Psoas muscle (tissue), 8 donors: ENCODE data around the gene SGO1. TPM values are rescaled to one million over a fixed set of nuclear protein-coding genes. Genes with fewer than 3 reads are reported as not detected.

ENCODE experiments used
- ATAC-seq, 4 donors: fragments of 200-7000 bp; cut with Tn5 transposase; one replicate each; pipeline ENCODE4 v1.9.1; 2020; ENCODE audit warnings: moderate library complexity in 3 of 4, mild to moderate bottlenecking in 2 of 4
- DNase-seq, 2 donors: peaks; one replicate each; pipeline ENCODE4 v3.0.0-alpha.2; 2020
- H3K27ac ChIP-seq: fragments of 200-600 bp; one replicate; pipeline ENCODE4 v1.8.0; 2022
- H3K27me3 ChIP-seq, 3 donors: fragments of 200-600 bp in 1 of 3; one replicate each; pipeline versions ENCODE4 v1.6.1 to v1.8.0; 2013 to 2022; ENCODE audit warnings: low read length in 2 of 3, mild to moderate bottlenecking in 2 of 3, moderate library complexity in 1 of 3; ENCODE audit not compliant: insufficient read depth in 3 of 3
- H3K36me3 ChIP-seq, 2 donors: fragments of 200-600 bp in 1 of 2; one replicate each; pipeline versions ENCODE4 v1.6.1 to v1.8.0; 2013 to 2022; ENCODE audit warnings: low read depth in 1 of 2, mild to moderate bottlenecking in 1 of 2, moderate library complexity in 1 of 2; ENCODE audit not compliant: insufficient read depth in 1 of 2
- H3K4me1 ChIP-seq: fragments of 200-600 bp; one replicate; pipeline ENCODE4 v1.8.0; 2022
- H3K4me3 ChIP-seq: fragments of 200-600 bp; one replicate; pipeline ENCODE4 v1.8.0; 2022; ENCODE audit warnings: mild to moderate bottlenecking
- H3K9me3 ChIP-seq: fragments of 200-600 bp; one replicate; pipeline ENCODE4 v1.8.0; 2022
- WGBS, 3 donors: extraction: QIAGEN DNeasy Blood & Tissue Kit; methylation state at CpG; one replicate each; pipeline versions ENCODE4 v1.1.6 to v1.1.7; 2013; 5-methylcytosine and 5-hydroxymethylcytosine counted together
- intact Hi-C, 2 donors: fragments of 100-400 bp; cut with DNase I; formaldehyde crosslinking; loops; one replicate each; pipeline versions ENCODE4 v1.11.0 to v1.14.2; 2022
- polyA plus RNA-seq, 3 donors: library from polyadenylated mRNA; stranded (reverse); fragments of 200-250 nt; gene quantifications; one replicate each; pipeline ENCODE4 v1.2.3, GENCODE V29; 2013
- total RNA-seq, 4 donors: library from RNA; stranded (reverse); fragmentation: NEBNext Ultra II Directional in 2 of 4; extraction: Animal tissue kit (Norgen Biotek cat#: 25700) in 2 of 4; gene quantifications; one replicate each; pipeline versions ENCODE4 v1.2.1 to v1.2.4, GENCODE V29; 2021 to 2023
- TF ChIP-seq, protein P1 (sequence below): fragments of 200-600 bp; IDR thresholded peaks from one replicate; pipeline ENCODE4 v1.8.0; 2022; ENCODE audit warnings: antibody characterized with exemption
- donor health status: healthy with polysubstance abuse.
- donor health status: DM: no; HTN: no; CAD: no; lungs with moderate emphysema.
- donor health status: Bipolar disorder and iron deficiency.
- donor health status: healthy.
- donor health status: DM: yes; HTN: yes; CAD: no.
- donor health status: DM: no; HTN: no; CAD: no.
- donor health status: DM: no; HTN: no; CAD: no.
- donor health status: DM: yes; HTN: yes; CAD: no.

Gene SGO1
- total and polyA plus RNA-seq, 7 donors: 0.03 to 0.05 TPM; not detected in 5

DNA sequence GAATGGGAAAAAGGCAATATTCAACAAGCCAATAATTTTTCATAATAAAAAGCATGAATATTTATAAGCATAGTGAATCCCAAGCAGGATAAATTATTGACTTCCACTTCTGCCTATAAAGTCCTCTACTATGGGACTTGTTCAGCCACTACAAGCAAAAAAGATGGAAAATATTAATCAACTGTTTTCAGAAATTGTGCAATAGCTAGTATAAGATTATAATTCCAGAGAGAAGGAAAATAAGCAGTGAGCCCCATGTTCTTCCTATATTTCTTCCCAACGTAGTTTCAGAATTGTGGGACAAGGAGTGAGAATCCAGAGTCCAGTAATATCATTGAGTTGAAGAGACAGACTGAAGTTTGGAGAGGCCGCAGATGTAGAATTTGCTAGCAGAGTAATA is 24.3 kb downstream of the SGO1 start:
- Histone ChIP-seq H3K27me3 (no peaks in the 10 kb centered on the region), H3K4me3 (no peak overlapping the region), H3K27ac (no peak overlapping the region), H3K4me1 (no peaks in the 10 kb centered on the region), H3K36me3 (no peaks in the 10 kb centered on the region), H3K9me3 (no peaks in the 10 kb centered on the region)
- ATAC-seq (no peak), DNase-seq (no peak)
- 91 to 96% (median 95%) methylated on average over 2 of the region's 2 CpGs for WGBS, 3 donors
- TF ChIP-seq, protein P1, sequence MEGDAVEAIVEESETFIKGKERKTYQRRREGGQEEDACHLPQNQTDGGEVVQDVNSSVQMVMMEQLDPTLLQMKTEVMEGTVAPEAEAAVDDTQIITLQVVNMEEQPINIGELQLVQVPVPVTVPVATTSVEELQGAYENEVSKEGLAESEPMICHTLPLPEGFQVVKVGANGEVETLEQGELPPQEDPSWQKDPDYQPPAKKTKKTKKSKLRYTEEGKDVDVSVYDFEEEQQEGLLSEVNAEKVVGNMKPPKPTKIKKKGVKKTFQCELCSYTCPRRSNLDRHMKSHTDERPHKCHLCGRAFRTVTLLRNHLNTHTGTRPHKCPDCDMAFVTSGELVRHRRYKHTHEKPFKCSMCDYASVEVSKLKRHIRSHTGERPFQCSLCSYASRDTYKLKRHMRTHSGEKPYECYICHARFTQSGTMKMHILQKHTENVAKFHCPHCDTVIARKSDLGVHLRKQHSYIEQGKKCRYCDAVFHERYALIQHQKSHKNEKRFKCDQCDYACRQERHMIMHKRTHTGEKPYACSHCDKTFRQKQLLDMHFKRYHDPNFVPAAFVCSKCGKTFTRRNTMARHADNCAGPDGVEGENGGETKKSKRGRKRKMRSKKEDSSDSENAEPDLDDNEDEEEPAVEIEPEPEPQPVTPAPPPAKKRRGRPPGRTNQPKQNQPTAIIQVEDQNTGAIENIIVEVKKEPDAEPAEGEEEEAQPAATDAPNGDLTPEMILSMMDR: no peak
- intact Hi-C loops: no loop called here

DNA sequence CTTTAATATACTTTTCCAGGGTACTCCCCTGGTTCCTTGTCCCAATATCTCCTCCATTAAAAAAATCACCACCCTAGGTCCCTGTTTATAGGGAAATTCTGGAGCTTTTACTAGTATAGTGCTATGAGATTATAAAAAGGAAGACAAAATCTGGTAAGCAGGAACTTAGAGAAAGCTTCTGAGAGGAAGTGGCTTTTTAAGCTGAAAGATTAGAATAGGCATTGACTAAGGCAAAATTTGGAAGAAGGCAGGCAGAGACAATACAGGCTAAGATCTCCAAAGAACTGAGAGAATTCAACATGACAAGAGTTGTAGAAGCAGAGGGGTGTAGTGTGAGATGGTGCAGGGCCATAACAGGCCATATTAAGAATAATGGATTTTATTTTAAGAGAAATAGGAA is 25.8 kb downstream of the SGO1 start:
- no peak overlapping the region for H3K27ac ChIP-seq
- H3K4me1 ChIP-seq: no peaks in the 10 kb centered on the region
- H3K4me3 ChIP-seq: no peak overlapping the region
- no peaks in the 10 kb centered on the region for H3K9me3 ChIP-seq
- ATAC-seq: no peak
- H3K27me3 ChIP-seq: no peaks in the 10 kb centered on the region
- H3K36me3 ChIP-seq: no peaks in the 10 kb centered on the region
- intact Hi-C loops: no loop called here
- TF ChIP-seq, protein P1: no peak
- no peak for DNase-seq

- intact Hi-C loops: no loop called here
Measured at GRCh38 chr3:20154928-20155327, 31.1 kb downstream of the SGO1 start.

DNA sequence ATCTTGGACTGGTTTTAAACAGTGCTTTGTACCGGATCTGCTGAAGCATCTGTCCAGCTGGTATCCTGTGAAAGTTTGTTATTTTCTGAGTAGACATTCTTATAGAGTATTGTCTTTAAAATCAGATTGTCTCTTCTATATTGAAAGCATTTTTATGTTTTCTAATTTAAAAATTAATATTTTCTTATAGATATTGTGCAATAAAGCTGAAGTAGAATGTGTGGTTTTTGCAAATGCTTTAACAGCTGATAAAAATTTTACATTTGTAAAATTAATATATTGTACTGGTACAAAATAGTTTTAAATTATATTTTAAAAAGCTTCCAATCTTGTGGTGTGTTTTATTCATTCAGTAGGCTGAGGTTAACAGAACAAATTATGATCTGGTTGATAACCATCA is 31.9 kb downstream of the SGO1 start:
- no peak for DNase-seq
- H3K4me1 ChIP-seq: no peaks in the 10 kb centered on the region
- no peaks in the 10 kb centered on the region for H3K9me3 ChIP-seq
- TF ChIP-seq, protein P1: no peak
- ATAC-seq: no peak
- intact Hi-C loops: no loop called here
- H3K4me3 ChIP-seq: no peak overlapping the region
- no peak overlapping the region for H3K27ac ChIP-seq
- H3K36me3 ChIP-seq: peaks cover 0 to 26% of the 10 kb centered on the region in 2 donors
- 67 to 93% (median 73%) methylated on average over 1 of the region's 1 CpG for WGBS, 3 donors
- no peaks in the 10 kb centered on the region for H3K27me3 ChIP-seq

More at GRCh38 chr3:20154928-20155327, 31.1 kb downstream of the SGO1 start:
- no peaks in the 10 kb centered on the region for H3K9me3 ChIP-seq
- H3K4me1 ChIP-seq: no peaks in the 10 kb centered on the region
- no peak overlapping the region for H3K27ac ChIP-seq
- peaks cover 0 to 22% of the 10 kb centered on the region in 2 donors for H3K36me3 ChIP-seq
- DNase-seq: no peak
- H3K27me3 ChIP-seq: no peaks in the 10 kb centered on the region
- TF ChIP-seq, protein P1: no peak
- ATAC-seq: no peak
- whole genome bisulfite sequencing, 3 donors: 93 to 97% (median 93%) methylated on average over 4 of the region's 4 CpGs
- no peak overlapping the region for H3K4me3 ChIP-seq

DNA sequence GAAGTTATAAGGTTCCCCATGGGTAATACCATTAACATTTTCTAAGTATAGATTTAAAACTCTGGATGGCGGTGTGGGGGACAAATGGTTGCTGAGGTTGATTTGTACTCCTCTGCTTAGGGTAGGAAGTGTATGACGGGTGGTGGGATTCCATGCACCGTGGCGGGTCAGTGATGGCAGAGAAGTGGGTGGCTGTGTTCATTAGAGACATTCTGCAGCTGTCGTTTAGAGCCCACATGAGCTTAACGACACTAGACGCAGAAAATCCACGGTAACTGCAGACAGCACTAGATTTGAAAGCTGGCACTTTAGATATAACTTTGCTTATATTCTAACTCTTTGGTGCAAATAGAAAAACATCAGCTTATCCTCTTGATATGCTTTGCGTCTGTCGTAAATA is 37.5 kb downstream of the SGO1 start:
- Histone ChIP-seq H3K27me3 (no peaks in the 10 kb centered on the region), H3K4me1 (no peaks in the 10 kb centered on the region), H3K4me3 (no peak overlapping the region), H3K36me3 (peaks cover 3 to 42% of the 10 kb centered on the region in 2 donors), H3K9me3 (no peaks in the 10 kb centered on the region), H3K27ac (no peak overlapping the region)
- DNase-seq: no peak
- WGBS, 3 donors: 66 to 75% (median 72%) methylated on average over 10 of the region's 10 CpGs
- TF ChIP-seq, protein P1: no peak
- ATAC-seq: no peak
- intact Hi-C loops: loop anchor here (5.0 kb wide), 2 partner anchors 34 to 206 kb away; no protein-coding TSS in a partner anchor
